Brain pericyte (primary cell): ENCODE results near the gene SLC6A19.

Experiments used
- DNase-seq: peaks from one replicate; pipeline ENCODE4 v3.0.0-alpha.2; 2012; ENCODE audit warnings: low read depth, low spot score

Gene SLC6A19

GRCh38 chr5:1166370-1166769 lies 35.0 kb upstream of the SLC6A19 start:
- no peak for DNase-seq

DNA sequence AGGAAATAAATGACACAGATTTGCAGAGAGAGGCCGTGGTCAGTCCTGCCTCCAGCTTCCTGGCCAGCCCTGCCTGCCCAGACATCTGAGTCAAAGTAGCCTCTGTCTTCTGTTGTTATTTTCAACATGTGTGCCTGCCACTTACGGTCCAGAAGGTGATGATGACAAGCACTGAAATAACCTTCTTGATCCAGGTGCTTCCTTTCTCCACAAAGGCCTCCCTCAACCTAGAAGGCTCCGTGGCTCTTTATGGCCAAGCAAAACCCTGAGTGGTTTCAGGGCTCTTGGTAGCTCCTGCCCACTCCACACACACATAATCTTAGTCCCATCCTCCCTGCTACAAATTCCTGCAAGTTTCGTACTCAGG lies 34.1 kb upstream of the SLC6A19 start:
- DNase-seq = no peak

DNA sequence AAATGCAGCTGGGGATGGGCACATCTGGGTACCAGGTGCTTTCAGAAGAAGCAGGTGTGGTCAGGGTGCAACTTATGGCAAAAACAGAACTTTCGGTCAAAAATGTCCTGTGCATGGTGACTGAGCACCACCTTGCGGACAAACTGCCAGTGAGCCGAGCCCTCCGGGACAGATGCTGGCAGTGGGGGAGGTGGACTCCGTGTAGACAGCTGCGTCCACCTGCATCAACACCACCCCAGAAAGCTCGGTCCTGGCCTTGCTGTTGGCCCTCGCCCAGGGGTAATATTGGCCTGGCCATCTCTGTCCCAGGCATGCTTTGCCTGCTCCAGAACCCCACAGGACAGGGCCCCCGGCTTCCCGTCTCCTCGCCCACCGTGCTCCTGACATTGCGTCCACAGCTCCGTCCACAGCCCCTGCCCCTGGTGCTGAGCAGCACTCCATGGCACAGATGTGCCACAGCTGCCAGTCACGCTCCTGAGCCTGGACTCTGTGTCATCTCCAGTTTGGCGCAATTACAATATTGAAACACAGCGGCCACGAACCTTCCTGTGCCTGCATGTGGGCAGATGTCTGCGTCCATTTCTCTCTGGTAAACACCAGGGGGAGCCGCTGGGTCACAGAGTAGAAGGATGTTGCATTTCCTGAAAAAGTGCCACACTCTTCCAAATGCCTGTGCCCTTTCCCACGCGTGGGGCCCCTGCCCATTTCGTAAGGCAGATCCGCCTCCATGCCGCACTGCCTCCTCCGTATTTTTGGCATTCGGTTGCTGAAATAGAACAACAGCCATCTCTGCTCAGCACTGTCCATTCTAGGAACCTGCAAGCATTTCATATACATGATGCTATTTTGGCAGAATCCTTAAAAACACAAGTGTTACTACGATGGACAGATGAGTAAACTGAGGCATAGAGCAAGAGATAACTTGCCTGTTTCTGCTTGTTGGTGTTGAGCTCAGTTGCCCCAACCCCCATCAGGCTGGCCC lies 33.4 kb upstream of the SLC6A19 start:
- no peak for DNase-seq

DNA sequence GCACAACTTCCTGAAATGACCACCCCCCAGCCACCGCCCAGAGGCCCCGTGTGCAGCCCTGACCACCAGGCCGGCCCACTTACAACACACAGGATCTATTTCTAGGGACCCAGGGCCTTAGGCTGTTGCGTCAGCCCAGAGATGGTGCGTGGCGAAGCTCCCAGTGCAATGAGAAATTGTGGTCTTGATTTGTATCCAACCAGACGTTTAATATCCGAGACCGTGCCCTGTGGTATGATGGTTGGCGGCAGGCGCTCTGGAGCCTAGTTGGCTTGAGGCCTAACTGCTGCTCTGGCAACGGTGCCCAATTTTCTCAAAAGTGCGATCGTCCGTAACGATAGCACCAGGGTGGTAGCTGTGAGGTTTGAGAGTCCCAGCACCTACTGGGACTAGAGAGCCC lies 32.6 kb upstream of the SLC6A19 start:
- DNase-seq = no peak

- no peak for DNase-seq
Measured at GRCh38 chr5:1169211-1170115, 31.9 kb upstream of the SLC6A19 start.

DNA sequence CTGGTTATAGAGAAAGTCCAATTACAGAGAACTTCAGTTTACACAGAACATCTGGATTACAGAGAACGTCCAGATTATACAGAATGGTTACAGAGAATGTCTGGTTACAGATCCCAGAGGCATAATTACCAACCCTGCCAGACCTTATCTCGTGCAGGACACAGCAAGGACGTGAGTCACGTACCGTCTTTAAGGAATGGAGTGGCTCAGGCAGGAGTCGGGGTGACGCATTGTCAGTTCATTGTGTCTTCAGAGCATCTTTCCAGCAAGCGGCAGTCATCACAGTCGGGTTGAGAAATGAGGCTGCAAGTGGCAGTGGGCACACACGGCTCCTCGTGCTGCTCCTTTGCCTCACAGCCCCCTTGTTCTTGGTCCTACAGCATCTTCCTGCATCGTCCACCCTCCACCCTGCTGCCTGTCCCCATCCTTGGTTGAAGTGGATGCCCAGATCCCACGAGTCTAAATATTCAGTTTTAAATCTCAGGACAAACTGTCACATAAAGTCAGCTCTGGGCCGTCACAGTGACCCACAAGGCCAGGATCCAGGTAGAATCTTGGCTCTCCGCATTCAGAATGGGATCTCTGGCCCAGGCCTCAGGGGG lies 30.0 kb upstream of the SLC6A19 start:
- DNase-seq = no peak

GRCh38 chr5:1172007-1172581 lies 29.3 kb upstream of the SLC6A19 start:
- no peak for DNase-seq

DNA sequence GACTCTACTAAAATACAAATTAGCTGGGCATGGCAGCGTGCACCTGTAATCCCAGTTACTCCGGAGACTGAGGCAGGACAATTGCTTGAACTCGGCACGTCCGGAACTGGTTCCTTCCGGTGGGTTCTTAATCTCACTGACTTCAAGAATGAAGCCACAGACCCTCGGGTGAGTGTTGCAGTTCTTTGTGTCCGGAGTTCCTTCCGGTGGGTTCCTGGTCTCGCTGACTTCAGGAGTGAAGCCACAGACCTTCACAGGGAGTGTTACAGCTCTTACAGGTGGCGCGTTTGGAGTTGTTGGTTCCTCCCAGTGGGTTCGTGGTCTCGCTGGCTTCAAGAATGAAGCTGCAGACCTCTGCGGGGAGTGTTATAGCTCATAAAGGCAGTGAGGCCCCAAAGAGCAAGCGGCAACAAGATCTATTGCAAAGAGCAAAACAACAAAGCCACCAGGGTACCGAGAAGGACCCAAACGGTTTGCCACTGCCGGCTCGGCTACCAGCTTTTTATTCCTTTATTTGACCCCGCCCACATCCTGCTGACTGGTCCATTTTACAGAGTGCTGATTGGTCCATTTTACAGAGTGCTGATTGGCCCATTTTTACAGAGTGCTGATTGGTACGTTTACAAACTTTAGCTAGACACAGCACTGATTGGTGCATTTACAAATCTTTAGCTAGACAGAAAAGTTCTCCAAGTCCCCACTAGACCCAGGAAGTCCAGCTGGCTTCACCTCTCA lies 28.6 kb upstream of the SLC6A19 start:
- no peak for DNase-seq

DNA sequence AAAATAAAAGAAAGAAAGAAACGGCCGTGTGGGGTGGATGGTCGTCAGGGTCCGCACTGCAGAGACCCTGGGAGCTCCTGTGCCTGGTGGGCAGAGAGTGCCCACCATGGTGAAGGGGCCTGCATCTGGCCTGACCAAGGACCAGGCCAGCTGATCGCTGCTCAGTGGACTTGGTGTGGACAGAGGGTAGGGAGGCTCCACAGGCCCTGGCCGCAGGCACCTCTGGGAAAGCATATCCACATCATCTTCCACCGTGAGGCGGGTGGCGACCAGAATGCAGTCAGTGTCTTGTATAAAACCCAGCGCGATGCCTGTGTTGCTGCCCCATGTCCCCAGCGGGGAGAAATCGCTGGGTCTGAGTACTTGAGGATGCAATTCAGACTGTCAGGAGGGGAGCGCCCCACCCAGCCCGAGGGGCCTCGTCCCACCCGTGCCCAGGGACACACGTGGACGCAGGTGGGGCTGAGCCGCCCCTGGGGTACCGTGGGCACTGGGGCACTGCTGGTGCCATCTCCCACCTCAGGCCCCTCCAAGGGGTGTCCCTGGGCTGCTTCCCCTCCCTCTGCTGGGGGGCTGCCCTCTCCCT lies 27.8 kb upstream of the SLC6A19 start:
- DNase-seq = no peak

GRCh38 chr5:1174122-1174936 lies 27.1 kb upstream of the SLC6A19 start:
- DNase-seq = no peak

DNA sequence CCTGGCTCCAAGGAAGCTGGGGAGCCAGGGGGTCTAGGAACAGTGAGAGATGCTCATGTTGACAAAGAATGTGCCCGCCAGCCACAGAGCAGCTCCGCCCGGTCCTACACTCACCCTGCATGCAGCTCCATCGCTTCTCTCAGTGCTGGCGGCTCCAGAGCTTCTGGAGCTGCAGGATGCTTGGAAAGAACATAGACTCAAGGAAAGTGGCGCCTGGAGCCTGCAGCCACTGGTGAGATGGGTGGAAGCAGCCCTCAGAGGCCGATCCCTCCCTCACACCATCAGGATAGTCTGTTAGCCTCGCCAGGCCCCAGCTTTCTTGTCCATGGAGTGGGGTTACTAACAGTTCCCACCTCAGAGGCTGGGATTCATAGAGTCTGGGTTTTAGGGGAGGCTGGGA lies 26.4 kb upstream of the SLC6A19 start:
- no peak for DNase-seq

- DNase-seq = no peak
Measured at GRCh38 chr5:1175801-1176472, 25.5 kb upstream of the SLC6A19 start.

DNA sequence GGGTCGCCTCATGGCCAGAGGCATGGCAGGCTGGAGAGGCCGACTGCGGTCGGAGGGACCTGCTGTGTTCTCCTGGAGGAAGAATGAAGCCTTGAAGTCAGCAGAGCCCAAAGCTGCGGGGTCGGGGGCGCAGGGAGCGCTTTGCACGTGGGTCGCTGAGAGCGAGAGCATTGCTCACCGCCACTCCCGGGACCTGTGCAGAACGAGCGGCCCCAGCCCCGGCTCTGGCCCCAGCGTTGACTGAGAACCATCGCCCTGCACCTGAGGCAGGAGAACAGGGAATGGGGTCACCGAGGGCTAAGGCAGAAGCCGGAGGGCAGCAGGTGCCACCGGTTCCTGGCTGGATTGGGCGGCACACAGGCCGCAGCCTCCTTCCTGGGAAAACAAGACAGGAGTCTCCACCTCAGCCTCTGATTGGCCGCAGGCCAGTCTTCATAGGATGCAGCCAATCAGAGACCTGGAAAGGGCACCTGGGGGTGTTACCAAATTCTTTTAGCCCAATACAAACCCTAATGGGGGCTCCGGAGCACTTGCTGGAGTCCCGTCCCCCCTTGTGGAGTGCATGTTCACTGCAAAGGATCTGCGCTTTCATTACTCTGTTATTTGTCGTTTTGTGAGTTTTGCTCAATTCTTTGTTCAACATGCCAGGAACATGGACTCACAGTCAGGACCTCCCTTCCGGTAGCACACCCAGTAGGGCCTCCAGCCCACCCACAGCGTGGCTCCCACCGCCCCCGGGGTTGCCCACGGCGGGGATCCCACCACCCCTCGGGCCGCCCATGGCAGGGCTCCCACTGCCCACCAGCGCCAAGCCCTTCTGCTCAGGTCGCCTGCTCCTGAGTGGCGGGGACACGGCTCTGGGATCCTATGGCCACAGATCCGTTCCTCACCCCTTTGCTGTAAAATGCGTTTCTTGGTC lies 24.7 kb upstream of the SLC6A19 start:
- no peak for DNase-seq

DNA sequence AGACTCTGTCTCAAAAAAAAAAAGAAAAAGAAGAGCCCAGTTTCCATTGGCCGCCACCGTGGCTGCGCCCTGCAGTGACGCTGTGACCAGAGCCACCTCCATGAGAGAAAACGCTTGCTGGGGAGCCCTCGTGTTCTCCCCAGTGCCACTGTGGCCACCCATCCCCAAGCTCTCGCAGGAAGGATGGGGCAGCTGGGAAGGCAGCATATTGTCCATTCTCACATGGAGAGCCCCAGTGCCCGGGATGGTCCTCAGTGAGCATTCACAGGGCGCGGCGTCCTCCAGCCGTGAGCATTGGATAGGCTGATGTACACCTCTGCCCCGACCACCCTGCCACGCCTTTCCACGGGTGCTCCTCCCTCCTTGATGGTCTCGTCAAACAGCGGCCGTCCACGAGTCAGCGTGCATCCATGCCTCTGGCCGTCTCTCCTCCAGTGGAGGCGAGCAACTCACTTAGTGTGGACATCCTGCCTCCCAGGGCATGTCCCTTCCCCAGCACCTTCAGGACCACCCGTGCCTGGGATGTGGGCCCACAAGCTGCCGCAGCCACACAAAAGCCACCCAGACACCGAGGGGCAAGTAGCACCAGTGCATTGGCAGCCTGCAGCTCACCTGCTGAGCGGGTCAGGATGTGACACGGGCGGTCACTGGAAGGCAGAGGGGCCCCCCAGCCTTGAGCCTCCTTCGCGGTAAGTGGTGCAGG lies 23.4 kb upstream of the SLC6A19 start:
- no peak for DNase-seq

GRCh38 chr5:1178529-1179382 lies 22.6 kb upstream of the SLC6A19 start:
- DNase-seq = no peak

GRCh38 chr5:1179383-1179715 lies 22.0 kb upstream of the SLC6A19 start:
- DNase-seq = no peak

- DNase-seq = no peak
Measured at GRCh38 chr5:1180096-1180495, 21.3 kb upstream of the SLC6A19 start.
